Measurements from ENCODE around the gene TTC21B.

The TTC21B gene

DNA sequence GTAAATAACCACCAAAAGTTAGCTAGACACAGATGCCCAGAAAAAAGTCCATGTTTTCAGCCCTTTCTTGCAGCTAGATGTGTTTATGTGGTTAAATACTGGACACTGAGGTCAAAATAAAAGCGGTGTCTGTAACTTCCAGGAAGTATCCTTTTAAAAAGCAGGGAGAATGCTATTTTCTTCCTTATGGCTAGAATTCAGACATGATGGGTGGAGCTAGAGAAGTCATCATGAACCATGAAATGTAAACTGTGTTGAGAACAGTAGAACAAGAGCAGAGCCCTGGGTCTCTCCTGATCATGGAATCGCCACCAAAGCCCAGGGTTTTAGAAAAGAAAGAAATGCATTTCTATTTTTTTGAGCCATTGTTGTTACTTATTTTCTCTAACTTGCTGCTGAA is 118.2 kb downstream of the TTC21B start:
- DNase-seq (ENCODE audit: low spot score), result no peak

DNA sequence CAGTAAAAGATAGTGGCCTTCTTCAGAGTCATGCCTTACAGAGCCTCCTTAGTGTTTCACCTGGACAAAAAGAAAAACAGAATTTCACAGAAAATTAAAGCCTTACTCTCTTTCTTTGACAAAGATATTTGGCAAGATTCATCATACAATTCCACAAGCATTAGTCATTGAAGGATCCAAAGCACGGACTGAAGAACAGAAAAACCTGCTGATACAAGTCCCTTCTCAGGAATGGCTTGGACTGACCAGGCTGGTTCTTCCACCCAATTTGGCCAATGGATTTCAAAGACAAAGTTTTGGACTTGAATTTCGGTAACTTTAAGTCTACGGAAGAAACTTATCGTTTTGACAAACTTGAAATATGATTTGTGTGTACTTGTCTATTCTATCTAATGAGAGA is 120.4 kb downstream of the TTC21B start:
- DNase-seq (ENCODE audit: low spot score), result no peak

DNA sequence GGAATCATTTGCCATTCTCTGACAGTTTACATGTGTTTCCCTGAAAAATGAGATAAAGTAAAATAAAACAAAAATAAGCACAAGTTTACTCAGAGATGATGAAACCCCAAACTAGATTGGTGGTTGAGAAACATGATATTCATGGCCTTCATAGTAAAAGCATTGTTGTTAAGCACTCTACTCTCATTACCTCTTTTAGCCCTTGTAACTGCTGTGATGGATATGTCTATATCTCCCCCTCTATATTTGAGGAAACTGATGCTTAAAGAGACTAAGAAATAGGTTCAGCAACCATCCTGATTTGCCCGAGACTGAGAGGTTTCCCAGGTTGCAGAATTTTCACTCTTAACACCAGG is 125.7 kb downstream of the TTC21B start:
- no peak for DNase-seq (ENCODE audit: low spot score)

DNA sequence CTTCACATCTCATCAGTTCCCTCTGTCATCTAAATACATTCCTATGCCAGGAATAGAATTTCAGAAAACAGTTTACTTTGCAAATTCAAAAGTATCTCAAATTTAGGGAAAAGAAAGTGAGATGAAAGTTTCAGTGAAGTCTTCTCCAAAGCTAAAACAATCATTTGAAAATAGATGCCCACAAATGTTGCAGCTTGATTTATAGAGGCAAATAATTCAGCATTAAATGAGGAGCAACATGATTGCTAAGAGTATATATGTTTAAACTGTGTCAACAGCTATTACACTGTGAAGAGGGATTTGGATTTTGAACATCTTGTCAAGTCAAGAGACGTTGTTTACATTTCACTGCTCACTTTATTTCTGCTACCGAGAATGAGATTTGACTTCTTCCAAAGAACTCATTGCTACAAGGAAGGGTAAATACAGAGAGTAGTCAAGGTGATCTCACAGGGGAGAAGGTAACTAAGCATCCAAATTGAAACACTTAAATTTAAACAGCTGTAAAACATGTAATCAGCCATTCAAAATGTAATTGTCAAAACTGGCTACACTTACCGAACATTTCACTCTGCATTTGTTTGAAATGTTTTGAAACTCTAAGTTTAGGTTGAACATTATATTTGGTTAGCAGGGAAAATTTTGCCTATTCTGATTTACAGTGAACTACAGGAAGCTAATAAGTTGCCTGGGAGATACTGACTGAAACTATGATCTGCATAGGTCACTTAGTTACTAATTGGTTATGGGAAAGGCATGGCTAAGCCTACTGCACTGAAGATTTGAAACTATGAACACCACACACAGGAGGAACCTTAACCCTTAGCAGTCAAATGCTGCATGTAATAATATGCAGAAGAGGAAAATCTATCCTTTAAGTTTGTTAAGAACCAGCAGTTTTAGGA is 126.3 kb downstream of the TTC21B start:
- DNase-seq (ENCODE audit: low spot score), result no peak

DNA sequence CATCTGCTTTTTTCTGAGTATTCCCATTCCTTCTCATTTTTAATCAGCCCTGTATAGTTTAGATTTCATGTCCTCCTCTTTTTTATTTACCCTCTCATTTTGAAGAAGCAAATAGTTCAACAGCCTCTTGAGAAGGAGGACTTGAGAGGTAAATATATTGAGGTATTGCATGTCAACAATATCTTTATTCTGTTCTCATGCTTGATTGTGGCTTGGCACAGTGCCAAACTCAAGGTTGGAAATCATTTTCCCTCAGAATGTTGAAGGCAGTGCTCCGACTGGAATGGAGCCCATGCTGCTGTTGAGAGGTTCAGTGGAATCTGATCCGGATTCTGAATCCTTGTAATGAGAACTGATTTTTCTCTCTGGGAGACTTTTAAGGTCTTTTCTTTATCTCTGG is 128.5 kb downstream of the TTC21B start:
- no peak for DNase-seq (ENCODE audit: low spot score)

Measured in NAMALWA (cell line).